ENCODE results near the gene SERPINE1. TPM values are rescaled to one million over a fixed set of nuclear protein-coding genes. Genes with fewer than 3 reads are reported as not detected.

Gene SERPINE1
- total and polyA plus RNA-seq, 4 donors, result 12.4 to 436 (median 37.0) TPM

- Histone ChIP-seq H3K9me3 (ENCODE audit: control insufficient read depth in 4 of 4, insufficient read depth in 3 of 4, low read length in 3 of 4) (peaks cover 0 to 8% (median 0%) of the 10 kb centered on the region in 4 donors), H3K4me3 (no peak overlapping the region), H3K9ac (ENCODE audit: insufficient read depth in 1 of 2, low read length in 2 of 2) (no peak overlapping the region), H3K36me3 (ENCODE audit: control insufficient read depth in 4 of 4, insufficient read depth in 4 of 4, low read length in 4 of 4) (no peaks in the 10 kb centered on the region), H3K27ac (ENCODE audit: low read depth in 1 of 2, low read length in 1 of 2) (no peak overlapping the region), H3K27me3 (ENCODE audit: control insufficient read depth in 3 of 3, insufficient read depth in 3 of 3, low read length in 2 of 3) (peaks cover 10 to 78% (median 74%) of the 10 kb centered on the region in 3 donors), H3K4me1 (ENCODE audit: control insufficient read depth in 5 of 5, insufficient read depth in 5 of 5, low read length in 5 of 5) (peaks cover 0 to 13% (median 0%) of the 10 kb centered on the region in 5 donors)
- 79 to 83% methylated on average over 2 of the region's 2 CpGs for WGBS, 2 donors
- TF ChIP-seq CTCF (IDR thresholded peaks at IDR 0.05; ENCODE audit: control extremely low read depth, extremely low read depth), result no peak
- DNase-seq (no peak), ATAC-seq (ENCODE audit: insufficient read depth, low FRiP score) (no peak)
Observed at GRCh38 chr7:101177644-101178043, 50.7 kb downstream of the SERPINE1 start.

- Histone ChIP-seq H3K27ac (ENCODE audit: low read depth in 1 of 2, low read length in 1 of 2) (no peak overlapping the region), H3K36me3 (ENCODE audit: control insufficient read depth in 4 of 4, insufficient read depth in 4 of 4, low read length in 4 of 4) (no peaks in the 10 kb centered on the region), H3K9ac (ENCODE audit: insufficient read depth in 1 of 2, low read length in 2 of 2) (no peak overlapping the region), H3K9me3 (ENCODE audit: control insufficient read depth in 4 of 4, insufficient read depth in 3 of 4, low read length in 3 of 4) (peaks cover 0 to 5% (median 0%) of the 10 kb centered on the region in 4 donors), H3K27me3 (ENCODE audit: control insufficient read depth in 3 of 3, insufficient read depth in 3 of 3, low read length in 2 of 3) (peaks cover 10 to 67% (median 60%) of the 10 kb centered on the region in 3 donors), H3K4me3 (no peak overlapping the region), H3K4me1 (ENCODE audit: control insufficient read depth in 5 of 5, insufficient read depth in 5 of 5, low read length in 5 of 5) (peaks cover 0 to 9% (median 0%) of the 10 kb centered on the region in 5 donors)
- no peak for ATAC-seq (ENCODE audit: insufficient read depth, low FRiP score)
- WGBS, 2 donors, result 2% methylated on average over 20 of the region's 20 CpGs
- no peak for TF ChIP-seq CTCF (IDR thresholded peaks at IDR 0.05; ENCODE audit: control extremely low read depth, extremely low read depth)
- DNase-seq, result no peak
Observed at GRCh38 chr7:101179117-101179516, 52.2 kb downstream of the SERPINE1 start.

- 2 to 3% methylated on average over 15 to 27 of the region's 27 CpGs for WGBS, 2 donors
- Histone ChIP-seq H3K4me1 (ENCODE audit: control insufficient read depth in 5 of 5, insufficient read depth in 5 of 5, low read length in 5 of 5) (peaks cover 0 to 5% (median 0%) of the 10 kb centered on the region in 5 donors), H3K36me3 (ENCODE audit: control insufficient read depth in 4 of 4, insufficient read depth in 4 of 4, low read length in 4 of 4) (no peaks in the 10 kb centered on the region), H3K9me3 (ENCODE audit: control insufficient read depth in 4 of 4, insufficient read depth in 3 of 4, low read length in 3 of 4) (no peaks in the 10 kb centered on the region), H3K9ac (ENCODE audit: insufficient read depth in 1 of 2, low read length in 2 of 2) (no peak overlapping the region), H3K27ac (ENCODE audit: low read depth in 1 of 2, low read length in 1 of 2) (no peak overlapping the region), H3K4me3 (no peak overlapping the region), H3K27me3 (ENCODE audit: control insufficient read depth in 3 of 3, insufficient read depth in 3 of 3, low read length in 2 of 3) (peaks cover 10 to 62% (median 56%) of the 10 kb centered on the region in 3 donors)
- DNase-seq (no peak), ATAC-seq (ENCODE audit: insufficient read depth, low FRiP score) (no peak)
- TF ChIP-seq CTCF (IDR thresholded peaks at IDR 0.05; ENCODE audit: control extremely low read depth, extremely low read depth), result no peak
Observed at GRCh38 chr7:101179713-101180112, 52.8 kb downstream of the SERPINE1 start.

All from lung (tissue), 12 donors.